ENCODE data around the gene SHMT2. TPM values are rescaled to one million over a fixed set of nuclear protein-coding genes. Genes with fewer than 3 reads are reported as not detected.

The SHMT2 gene
- total RNA-seq, 6 donors from 2014 or later: 37.9 to 92.0 (median 52.0) TPM

- DNase-seq: peak; percentile 91 to 98
- peaks cover 59 to 69% (median 62%) of the 10 kb centered on the region in 4 donors for H3K4me1 ChIP-seq
- TF ChIP-seq POLR2AphosphoS5 (IDR thresholded peaks at IDR 0.05): peak in 1 of 2 donors; percentile 24
- peak; percentile 100 for TF ChIP-seq CTCF (IDR thresholded peaks at IDR 0.05)
- no peak for TF ChIP-seq EP300 (IDR thresholded peaks at IDR 0.05)
- no peak for TF ChIP-seq POLR2A (IDR thresholded peaks at IDR 0.05)
- peak; percentile 93 to 95 for ATAC-seq (ENCODE audit: low FRiP score in 2 of 2)
- H3K4me3 ChIP-seq: peak overlapping the region; percentile 28 to 58 (median 42)
- H3K9me3 ChIP-seq: no peaks in the 10 kb centered on the region
- WGBS, 2 donors: 4% methylated on average over 21 of the region's 47 CpGs
- peak overlapping the region in 2 of 4 donors; percentile 13 to 17 for H3K27ac ChIP-seq
- H3K36me3 ChIP-seq: peaks cover 0 to 12% (median 8%) of the 10 kb centered on the region in 4 donors
- peaks cover 0 to 60% (median 39%) of the 10 kb centered on the region in 4 donors for H3K27me3 ChIP-seq
These were observed 9.5 kb downstream of the SHMT2 start for GRCh38 chr12:57238854-57239554.

DNA sequence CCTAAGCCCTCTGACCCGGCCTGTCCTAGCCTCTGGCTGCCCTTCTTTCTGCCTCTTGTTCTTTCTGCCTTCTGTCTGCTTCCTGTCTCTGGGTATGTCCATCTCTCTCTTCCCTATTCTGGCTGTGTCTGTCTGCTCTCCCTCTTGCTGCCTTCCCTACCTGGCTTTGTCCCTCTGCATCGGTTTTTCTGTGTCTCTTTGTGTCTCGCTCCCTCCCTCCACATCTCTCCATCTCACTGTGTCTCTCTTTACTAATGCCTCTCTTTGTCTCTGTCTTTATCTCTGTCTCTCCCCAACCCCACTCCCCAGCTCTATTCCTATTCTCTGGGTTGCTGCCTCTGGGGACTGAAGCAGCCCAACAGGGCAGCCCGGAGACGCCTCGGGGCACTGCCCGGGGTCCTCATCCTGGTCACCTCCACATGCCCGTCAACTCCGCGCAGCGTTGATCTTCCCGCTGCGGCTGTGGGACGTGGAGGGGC, 10.1 kb downstream of the SHMT2 start:
- H3K4me3 ChIP-seq: peak overlapping the region in 3 of 4 donors; percentile 43 to 58 (median 53)
- 3 to 4% methylated on average over 12 to 14 of the region's 14 CpGs for WGBS, 2 donors
- no peaks in the 10 kb centered on the region for H3K9me3 ChIP-seq
- TF ChIP-seq CTCF (IDR thresholded peaks at IDR 0.05) (no peak), POLR2A (IDR thresholded peaks at IDR 0.05) (no peak), EP300 (IDR thresholded peaks at IDR 0.05) (no peak), POLR2AphosphoS5 (IDR thresholded peaks at IDR 0.05) (no peak)
- H3K27ac ChIP-seq: peak overlapping the region in 1 of 4 donors; percentile 20
- ATAC-seq (ENCODE audit: low FRiP score in 2 of 2) (no peak), DNase-seq (no peak)
- H3K27me3 ChIP-seq: peaks cover 0 to 61% (median 39%) of the 10 kb centered on the region in 4 donors
- H3K36me3 ChIP-seq: peaks cover 0 to 7% (median 3%) of the 10 kb centered on the region in 4 donors
- peaks cover 59 to 67% (median 62%) of the 10 kb centered on the region in 4 donors for H3K4me1 ChIP-seq

DNA sequence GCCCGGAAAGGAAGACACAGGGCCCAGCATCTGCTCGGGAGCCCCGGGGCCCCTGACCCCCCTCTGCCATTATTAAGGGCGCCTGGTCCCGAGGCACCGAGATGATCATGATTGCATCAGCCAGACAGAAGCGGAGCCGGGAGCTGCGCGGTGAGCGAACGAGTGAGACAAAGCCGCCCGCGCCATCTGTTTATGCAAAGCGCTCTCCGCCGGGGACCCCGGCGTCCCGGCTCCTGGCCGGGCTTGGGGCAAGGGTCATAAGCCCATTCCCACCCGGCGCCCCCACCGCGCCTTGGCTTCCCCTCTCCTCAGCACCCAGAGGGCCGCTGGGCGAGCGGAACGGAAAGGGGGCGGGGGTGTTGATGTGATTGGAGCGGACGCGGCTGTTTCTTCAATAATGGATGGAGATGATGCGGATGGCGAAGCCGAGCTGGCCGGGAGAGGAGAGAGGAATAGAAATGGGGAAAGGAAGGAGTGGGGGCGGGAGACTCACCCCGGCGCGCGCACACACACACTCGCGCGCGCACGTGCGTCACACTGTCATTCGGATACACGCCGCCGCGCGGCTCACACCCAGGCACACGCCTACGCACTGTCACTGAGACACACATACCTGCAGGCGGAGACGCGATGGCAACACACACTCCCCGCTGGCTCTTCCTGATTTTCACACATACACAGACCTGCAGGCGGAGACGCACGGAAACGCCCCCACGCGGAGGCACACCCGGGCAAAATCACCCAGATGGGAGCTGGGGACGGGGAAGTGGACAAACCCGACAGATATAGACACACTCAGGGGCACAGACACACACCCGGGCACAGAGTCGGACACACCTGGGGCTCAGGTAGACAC, 10.8 kb downstream of the SHMT2 start:
- peaks cover 59 to 67% (median 62%) of the 10 kb centered on the region in 4 donors for H3K4me1 ChIP-seq
- ATAC-seq (ENCODE audit: low FRiP score in 2 of 2): peak in 1 of 2 donors; percentile 5
- peak; percentile 48 to 89 for DNase-seq
- H3K9me3 ChIP-seq: no peaks in the 10 kb centered on the region
- WGBS, 2 donors: 0 to 2% methylated on average over 39 to 72 of the region's 72 CpGs
- peaks cover 2 to 61% (median 39%) of the 10 kb centered on the region in 4 donors for H3K27me3 ChIP-seq
- peak overlapping the region in 1 of 4 donors; percentile 20 for H3K27ac ChIP-seq
- TF ChIP-seq EP300 (IDR thresholded peaks at IDR 0.05): no peak
- peak in 1 of 6 experiments; percentile 14 for TF ChIP-seq CTCF (IDR thresholded peaks at IDR 0.05)
- no peak for TF ChIP-seq POLR2A (IDR thresholded peaks at IDR 0.05)
- TF ChIP-seq POLR2AphosphoS5 (IDR thresholded peaks at IDR 0.05): no peak
- H3K4me3 ChIP-seq: peak overlapping the region; percentile 43 to 58 (median 51)
- peaks cover 0 to under 1% (median 0%) of the 10 kb centered on the region in 4 donors for H3K36me3 ChIP-seq

DNA sequence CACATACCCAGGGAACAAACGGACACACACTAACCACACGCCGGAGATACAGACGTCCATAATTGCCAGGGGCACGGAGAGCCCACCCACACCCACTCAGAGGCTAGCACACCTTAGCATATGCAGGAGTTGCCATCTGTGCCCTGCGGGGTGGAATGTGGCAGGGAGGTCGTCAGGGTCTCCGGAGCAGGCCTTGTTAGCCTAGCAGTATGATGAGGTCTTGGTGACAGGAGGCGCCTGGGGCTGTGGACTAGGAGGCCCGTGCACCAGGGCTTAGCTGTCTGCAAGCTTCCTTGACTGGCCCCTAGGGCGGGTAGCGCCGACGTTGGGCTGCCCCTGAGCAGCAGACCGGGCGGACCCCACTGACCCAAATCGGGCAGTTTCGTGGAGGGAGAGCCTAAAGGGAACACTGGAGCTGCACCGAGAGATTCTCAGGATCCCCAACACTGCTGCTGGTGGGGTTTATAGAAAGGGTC, 11.5 kb downstream of the SHMT2 start:
- ATAC-seq (ENCODE audit: low FRiP score in 2 of 2) (no peak), DNase-seq (no peak)
- WGBS, 2 donors: 10% methylated on average over 19 of the region's 19 CpGs; no CpG with 5 or more reads in 1 of the 2 donors
- Histone ChIP-seq H3K4me1 (peaks cover 59 to 67% (median 62%) of the 10 kb centered on the region in 4 donors), H3K4me3 (peak overlapping the region in 2 of 4 donors; percentile 53 to 58), H3K27ac (no peak overlapping the region), H3K27me3 (peaks cover 2 to 61% (median 39%) of the 10 kb centered on the region in 4 donors), H3K36me3 (no peaks in the 10 kb centered on the region), H3K9me3 (no peaks in the 10 kb centered on the region)
- no peak for TF ChIP-seq POLR2AphosphoS5 (IDR thresholded peaks at IDR 0.05)
- TF ChIP-seq CTCF (IDR thresholded peaks at IDR 0.05): no peak
- no peak for TF ChIP-seq EP300 (IDR thresholded peaks at IDR 0.05)
- no peak for TF ChIP-seq POLR2A (IDR thresholded peaks at IDR 0.05)

All from upper lobe of left lung (tissue), 6 donors.